H54 (cell line): Measurements from ENCODE around the gene DUSP28.
"Not testable (repeated sequence)": the region's sequence is repeated elsewhere in the genome, so short reads cannot be mapped to it uniquely, and the experiment has no call there.

Source experiments
- DNase-seq: peaks from one replicate; pipeline ENCODE4 v3.0.0; 2011; ENCODE audit warnings: low spot score, mixed read lengths; ENCODE audit not compliant: insufficient read length
- FAIRE-seq: peaks from 3 replicates; lab custom pipeline; 2011; peaks lifted over from hg19 to GRCh38; lab: Jason Lieb, UNC
- POLR2A ChIP-seq: IDR thresholded peaks from 2 replicates; pipeline ENCODE4 v1.6.1; 2011; ENCODE audit warnings: low read depth, mild to moderate bottlenecking, low read length

Gene DUSP28, protein sequence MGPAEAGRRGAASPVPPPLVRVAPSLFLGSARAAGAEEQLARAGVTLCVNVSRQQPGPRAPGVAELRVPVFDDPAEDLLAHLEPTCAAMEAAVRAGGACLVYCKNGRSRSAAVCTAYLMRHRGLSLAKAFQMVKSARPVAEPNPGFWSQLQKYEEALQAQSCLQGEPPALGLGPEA

DNA sequence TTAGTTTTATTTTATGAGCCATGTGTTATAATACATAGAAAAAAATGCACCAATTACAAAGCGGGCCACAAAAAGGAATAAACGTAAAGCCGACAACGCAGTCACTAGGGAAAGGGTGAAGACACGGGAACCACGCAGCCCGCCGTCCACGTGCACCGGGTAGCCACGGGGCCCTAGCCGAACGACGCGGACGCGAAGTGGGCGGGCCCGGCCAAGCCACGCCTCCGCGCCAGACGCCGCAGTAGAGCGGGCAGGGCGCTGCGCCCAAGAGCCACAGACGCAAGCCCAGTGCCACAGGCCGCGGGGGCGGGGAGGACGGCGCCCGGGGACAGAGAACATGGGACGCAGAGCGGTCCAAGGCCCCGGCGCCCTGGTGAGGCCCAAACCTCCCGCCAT, at the start of gene DUSP28:
Gene DUSP28 (plus strand): TSS at position 274 of the 396 bp plus-strand sequence. CDS start 328 bp downstream, outside the sequence.
- peak; percentile 91 for TF ChIP-seq POLR2A
- FAIRE-seq (no peak), DNase-seq (peak; percentile 95)

DNA sequence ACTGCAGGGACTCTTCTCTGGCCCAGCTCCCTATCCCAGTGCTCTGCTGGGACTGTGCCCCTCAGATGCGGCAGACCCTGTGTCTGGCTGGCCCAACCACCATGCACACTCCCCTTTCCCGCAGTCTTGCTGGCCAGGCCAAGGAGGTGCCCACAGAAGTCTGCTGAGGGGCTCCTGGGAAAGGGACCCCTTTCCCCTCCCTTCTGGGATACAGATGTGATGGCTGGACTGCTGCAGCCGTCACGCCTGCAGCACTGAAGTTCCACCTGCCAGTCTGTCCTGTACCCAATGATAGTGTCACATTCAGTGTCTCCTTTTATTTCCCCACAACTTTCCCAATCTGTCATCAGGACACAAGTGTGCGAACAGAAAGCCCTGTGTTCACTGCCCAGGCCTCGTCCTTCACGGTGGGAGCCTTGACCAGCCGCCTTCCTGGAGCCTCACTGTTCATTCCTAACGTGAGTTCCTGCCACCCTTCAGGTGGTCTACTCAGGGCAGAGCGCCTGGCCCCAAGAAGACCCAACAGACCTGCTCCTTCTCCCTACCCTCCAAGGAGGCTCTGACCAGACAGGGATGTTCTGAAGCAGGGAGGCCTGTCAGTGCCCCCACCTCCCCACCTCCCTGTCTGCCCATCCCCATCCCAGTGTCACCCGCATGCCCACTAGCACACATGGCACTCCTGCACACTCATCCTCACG, 49.5 kb upstream of the DUSP28 start:
- DNase-seq (no peak), FAIRE-seq (no peak)
- TF ChIP-seq POLR2A: no peak

DNA sequence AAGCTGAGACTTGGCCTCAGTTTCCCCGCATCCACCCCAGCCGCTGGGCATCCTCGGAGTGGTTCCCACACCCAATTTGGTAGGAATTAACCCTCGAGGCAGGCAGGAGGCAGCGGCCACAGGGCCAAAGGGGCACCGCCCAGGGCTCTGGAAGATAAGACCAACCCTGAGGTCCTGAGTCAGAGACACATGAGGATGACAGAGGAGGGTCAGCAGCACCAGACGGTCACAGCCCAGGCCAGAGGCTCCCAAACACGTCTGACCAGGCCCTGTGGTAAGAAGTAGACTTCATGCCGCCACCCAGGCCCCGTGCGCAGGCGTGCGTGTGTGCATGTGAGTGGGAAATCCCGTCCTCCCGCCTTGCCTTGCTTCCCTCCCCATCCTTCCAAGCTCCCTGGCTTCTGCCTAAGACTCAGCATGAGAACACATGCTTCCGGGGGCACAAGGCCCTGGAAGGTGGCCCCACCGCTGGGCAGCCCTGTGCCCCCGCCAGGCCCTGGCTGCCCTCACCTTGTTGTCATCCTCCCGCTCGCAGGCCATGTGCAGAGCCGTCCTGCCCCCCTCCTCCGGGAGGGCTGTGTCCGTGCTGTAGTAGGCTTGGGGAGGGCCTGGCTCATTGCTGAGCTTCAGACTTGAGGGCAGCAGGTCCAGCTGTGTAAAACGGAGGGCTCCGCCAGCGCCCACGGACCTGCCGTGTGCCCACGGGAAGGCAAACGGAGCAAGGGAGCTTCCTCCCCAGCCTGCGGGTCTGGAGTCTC, 48.6 kb upstream of the DUSP28 start:
- no peak for DNase-seq
- no peak for TF ChIP-seq POLR2A
- FAIRE-seq: no peak

DNA sequence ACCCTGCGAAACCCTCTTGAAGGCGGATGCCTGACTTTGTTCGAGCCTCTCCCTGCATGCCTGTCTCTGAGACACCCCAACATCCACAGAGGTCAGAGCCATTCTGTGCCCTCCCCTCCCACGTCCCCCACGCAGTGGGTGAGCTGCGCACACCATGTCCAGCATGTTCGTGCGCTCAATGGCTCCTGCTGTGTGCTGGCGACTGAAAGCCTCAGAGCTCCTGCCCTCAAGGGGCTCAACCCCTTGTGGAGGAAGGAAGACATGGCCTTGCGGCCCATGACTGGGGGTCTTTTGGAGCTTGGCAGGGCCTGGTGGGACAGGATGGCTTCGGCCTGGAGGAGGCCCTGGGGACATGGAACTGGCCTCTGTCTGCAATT, 48.1 kb upstream of the DUSP28 start:
- FAIRE-seq: no peak
- DNase-seq: no peak
- no peak for TF ChIP-seq POLR2A

DNA sequence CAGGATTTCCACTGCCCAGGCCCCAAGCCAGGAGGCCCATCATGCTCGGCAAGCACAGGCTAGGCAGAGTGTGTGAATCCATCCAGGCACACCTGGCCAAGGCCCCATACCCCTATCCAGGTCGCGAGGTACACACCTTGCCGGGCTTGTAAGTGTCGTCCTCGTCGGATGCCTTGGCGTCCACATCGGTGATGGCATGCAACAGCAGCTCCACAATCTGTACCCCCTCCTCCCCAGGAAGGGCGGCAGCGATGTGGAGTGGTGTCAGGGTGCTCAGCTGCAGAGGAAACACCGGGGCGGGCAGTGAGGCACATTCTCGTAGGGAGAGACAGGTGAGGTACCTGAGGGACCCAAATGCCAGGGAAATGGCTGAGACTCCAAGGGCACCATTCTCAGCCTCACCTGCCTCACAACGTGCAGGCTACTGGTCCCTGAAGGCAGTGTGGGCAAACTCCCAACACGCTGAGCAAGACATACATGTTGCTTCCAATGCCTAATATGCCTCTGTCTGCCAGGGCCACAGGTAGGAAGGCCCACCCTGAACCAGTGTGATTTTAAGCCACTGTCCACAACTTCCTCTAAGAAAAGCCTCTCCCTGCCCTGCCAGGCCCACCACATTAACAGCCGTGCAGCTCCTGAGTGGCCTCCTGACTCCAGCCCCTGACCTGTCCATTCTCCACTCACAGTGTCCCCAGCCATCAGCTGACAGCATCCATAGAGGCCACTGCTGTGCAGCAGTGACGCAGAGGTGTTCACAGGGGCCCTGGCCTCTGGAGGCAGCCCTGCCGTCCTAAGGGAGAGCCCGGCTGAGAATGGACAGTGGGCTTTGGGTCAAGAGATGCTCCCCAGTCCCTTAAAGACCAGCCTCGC, 47.3 kb upstream of the DUSP28 start:
- FAIRE-seq (no peak), DNase-seq (no peak)
- TF ChIP-seq POLR2A: no peak

DNA sequence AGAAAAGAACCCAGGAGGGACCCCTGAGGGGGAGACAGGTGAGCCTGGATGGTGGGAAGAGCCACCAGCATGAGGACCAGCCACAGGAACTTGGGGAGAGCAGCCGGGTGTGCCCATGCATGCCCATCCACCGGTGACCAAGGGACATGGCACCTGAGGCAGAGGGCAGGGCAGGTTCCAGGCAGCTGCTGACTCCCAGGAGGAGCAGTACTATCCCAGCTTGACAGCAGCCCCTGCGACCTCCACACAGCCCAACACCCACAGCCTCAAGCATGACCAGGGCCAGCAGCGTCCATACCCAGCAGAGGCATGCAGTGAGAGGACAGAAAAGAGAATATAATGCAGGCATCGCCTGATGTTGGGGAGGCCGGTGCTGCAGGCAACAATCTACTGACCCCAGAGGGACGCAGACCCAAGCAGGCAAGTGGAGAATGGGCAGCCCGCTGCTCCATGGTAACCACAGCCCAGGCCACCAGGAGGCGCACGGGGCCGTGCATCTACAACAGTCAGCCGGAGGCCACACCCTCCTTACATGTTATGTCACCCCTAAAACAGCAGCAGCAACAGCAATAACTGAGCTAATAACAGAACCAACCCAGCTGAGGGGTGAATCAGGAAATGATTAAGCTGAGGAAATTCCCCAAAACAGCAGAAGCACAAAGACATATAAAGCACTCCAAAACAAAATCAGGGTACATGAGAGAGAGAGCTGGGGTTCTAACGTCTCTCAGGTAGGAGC, 46.4 kb upstream of the DUSP28 start:
- FAIRE-seq (peak; percentile 67), DNase-seq (peak; percentile 91)
- no peak for TF ChIP-seq POLR2A

DNA sequence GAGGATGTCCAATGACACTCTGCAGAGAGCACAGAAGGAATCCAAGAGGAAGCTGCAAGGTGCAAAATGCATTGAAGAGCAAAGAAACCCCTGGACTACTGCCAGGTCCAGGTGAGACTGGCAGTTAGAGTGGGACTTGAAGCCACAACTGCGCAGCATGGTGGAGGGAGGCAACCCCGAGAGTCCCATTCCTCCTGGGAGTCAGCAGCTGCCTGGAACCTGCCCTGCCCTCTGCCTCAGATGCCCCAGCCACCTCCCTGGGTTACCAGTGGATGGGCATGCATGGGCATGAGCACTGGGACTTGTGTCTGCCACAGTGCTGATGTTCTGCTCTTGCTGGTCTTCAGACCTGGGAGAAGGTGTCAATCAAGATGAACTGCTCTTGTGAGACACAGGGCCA, 45.5 kb upstream of the DUSP28 start:
- FAIRE-seq: no peak
- DNase-seq: no peak
- TF ChIP-seq POLR2A: no peak

DNA sequence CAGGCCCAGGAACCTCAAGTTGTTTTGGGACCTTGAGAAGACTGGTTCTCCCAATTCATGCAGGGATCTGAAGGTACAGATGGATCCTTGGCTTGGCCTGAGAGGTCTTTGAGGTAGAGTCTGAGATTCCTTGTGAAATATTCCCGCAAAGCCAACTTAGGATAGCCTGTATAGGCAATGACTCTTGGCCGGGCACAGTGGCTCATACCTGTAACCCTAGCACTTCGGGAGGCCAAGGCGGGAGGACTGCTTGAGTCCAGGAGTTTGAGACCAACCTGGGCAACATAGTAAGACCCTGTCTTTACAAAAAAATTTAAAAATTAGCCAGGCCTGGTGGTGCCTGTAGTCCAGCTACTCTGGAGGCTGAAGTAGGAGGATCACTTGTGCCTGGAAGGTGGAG, 42.8 kb upstream of the DUSP28 start:
- DNase-seq: no peak
- TF ChIP-seq POLR2A: no peak
- no peak for FAIRE-seq

DNA sequence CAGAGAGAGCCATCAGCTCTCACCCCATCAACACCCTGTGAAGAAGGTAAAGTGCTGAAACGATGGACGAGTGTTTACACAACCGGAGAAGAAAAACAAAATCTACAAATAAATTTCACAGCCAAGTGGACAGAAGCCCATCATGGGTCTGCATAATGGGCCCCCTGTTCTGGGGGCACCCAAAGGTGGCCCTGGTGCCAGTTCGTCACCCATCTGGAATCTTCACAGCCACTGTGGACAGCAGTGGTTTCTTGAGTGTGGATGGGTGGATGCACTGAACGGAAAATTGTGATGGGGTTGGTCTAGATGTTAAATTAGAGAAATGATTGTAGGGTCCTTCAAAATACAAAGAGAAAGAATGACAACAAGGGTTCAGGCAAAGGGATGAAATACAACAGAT, 41.2 kb upstream of the DUSP28 start:
- TF ChIP-seq POLR2A: no peak
- FAIRE-seq: no peak

DNA sequence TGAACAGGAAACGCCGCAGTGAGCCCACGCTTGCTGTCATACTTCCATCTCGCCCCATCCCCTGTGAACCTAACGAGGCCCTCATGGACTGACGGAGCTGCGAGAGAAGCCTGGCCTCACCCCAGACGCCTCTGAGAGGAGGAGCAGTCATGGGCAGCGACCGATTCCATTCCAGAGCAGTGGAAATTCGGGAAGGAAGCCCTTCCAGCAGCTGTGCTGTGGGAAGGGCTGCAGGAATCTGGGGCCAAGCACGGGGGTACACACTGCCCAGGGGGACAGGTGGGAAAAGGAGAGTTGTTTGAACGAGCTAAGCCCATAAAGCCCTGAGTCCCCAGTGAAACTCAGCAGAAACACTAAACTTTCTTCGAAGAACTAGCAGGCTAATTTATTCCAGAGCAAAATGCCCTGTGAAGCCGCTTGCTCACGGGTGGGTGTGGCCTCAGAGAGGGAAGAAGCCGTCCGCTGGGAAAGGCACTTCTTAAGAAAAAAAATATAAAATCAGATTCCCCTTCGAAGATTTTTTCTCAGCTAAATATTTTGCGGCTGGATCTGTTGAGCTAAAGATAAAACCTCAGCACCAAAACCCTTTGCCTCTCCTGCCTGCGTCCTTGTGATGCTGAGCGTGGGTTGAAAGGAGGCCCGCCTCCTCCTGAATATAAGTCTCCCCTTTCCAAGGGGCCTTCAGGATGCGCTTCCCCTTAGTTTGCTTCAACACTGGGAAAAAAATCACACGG, 40.6 kb upstream of the DUSP28 start:
- DNase-seq (no peak), FAIRE-seq (no peak)
- TF ChIP-seq POLR2A: no peak

More for the DNA sequence above, 41.2 kb upstream of the DUSP28 start:
- no peak for DNase-seq

DNA sequence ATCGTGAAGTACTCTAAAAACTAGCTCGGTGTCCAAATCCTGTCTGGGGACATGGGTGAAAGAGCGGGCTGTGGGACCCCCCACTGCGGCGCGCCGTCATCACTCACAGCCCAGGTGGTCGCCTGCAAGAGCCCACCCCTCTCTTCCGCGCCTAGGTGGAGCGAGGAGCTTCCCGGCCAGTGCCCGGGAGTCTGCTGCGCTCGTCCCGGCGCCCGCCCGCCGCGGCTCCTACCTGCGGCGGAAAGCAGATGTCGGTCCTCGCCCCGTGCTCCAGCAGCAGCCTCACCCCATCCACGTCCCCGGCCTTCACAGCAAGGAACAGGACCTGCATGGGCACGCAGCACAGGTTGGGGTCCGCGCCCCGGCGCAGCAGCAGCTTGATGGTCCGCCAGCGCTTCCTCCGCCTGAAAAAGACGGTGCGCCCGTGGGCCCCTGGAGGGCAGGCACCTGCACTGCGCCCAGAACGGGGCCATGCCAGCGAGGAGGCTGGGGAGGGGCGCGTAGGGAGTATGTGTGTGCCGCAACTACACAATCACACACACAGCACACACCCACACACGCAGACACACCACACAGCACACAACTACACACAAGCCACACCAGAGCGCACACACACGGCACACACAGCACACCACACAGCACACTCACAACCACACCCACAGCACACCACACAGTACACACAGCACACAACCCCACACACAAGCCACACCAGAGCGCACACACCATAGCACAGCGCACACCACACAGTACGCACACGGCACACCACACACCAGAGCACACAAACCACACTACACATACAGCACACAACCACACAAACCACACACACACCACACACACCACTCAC, 39.8 kb upstream of the DUSP28 start:
- TF ChIP-seq POLR2A: no peak
- FAIRE-seq (no peak), DNase-seq (no peak)

DNA sequence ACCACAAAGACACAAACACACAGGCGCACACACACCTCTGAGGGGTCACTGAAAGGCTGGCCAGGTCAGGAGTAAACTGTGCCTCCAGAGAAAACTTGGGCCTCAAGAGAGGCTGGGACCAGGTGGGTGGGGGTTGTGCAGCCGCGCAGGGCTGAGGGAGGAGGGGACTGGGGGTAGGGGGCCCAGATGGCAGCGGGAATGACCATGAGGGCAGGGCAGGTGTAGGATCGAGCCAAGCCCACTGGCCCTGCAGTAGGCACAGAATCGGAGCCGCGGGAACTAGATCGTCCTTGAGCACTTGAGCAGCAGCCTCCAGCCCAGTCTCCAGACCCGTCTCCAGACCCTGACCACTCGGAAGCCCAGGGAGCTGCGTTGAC, 39.2 kb upstream of the DUSP28 start:
- no peak for TF ChIP-seq POLR2A
- FAIRE-seq: no peak
- DNase-seq: no peak

DNA sequence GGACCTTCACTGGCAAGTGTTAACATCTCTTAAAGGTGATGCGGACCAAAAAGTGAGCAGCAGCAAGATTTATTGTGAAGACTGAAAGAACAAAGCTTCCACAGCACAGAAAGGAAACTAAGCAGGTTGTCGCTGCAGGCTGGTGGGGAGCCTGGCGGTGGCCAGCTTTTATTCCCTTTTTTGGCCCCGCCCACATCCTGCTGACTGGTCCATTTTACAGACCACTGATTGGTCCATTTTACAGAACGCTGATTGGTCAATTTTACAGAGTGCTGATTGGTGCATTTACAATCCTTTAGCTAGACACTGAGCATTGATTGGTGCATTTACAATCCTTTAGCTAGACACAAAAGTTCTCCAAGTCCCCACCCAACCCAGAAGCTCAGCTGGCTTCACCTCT, 38.3 kb upstream of the DUSP28 start:
- not testable (repeated sequence) for FAIRE-seq, DNase-seq
